GM19240 (cell line): ENCODE measurements around the gene EME2.

Experiments
- DNase-seq: peaks from one replicate; pipeline ENCODE4 v3.0.0; 2011; ENCODE audit warnings: low spot score; ENCODE audit not compliant: insufficient read length

Gene EME2

DNA sequence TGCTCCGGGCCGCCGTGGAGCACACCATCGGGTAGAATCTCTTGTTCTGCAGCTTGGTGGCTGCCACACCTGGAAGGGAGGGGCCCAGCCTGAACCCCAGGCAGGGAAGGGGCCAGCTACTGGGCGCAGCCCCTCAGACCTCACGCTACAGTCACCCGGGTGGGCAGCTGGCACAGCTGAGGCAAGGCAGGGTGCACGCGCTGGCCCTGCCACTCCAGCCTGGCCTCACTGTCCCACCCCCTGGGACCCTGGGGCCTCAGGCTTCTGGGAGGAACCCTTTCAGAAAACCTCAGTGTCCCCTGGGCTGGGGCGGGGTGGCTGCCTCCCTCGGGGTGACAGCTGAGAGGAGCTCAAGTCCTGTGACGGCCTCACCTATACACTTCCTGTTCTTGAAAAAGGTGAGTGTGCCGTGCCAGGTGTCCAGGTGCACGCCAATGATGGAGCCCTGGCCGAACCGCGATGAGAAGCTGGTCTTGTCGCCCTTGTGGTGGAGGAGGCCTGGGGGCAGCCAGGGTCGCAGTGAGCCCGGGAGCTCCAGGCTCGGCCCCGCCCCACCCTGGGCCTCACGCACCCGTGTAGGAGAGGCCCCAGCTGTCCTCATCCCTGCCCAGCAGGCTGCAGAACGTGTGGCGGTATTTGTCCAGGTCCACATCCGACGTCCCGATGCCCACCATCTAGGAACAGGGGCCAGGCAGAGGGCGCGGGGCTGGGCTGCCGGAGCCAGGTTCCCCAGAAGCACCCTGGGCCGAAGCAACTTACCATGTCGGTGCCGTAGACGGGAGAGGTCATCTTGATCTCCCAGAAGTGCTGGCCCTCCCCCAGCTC lies 5.0 kb downstream of the EME2 start:
- no peak for DNase-seq

DNA sequence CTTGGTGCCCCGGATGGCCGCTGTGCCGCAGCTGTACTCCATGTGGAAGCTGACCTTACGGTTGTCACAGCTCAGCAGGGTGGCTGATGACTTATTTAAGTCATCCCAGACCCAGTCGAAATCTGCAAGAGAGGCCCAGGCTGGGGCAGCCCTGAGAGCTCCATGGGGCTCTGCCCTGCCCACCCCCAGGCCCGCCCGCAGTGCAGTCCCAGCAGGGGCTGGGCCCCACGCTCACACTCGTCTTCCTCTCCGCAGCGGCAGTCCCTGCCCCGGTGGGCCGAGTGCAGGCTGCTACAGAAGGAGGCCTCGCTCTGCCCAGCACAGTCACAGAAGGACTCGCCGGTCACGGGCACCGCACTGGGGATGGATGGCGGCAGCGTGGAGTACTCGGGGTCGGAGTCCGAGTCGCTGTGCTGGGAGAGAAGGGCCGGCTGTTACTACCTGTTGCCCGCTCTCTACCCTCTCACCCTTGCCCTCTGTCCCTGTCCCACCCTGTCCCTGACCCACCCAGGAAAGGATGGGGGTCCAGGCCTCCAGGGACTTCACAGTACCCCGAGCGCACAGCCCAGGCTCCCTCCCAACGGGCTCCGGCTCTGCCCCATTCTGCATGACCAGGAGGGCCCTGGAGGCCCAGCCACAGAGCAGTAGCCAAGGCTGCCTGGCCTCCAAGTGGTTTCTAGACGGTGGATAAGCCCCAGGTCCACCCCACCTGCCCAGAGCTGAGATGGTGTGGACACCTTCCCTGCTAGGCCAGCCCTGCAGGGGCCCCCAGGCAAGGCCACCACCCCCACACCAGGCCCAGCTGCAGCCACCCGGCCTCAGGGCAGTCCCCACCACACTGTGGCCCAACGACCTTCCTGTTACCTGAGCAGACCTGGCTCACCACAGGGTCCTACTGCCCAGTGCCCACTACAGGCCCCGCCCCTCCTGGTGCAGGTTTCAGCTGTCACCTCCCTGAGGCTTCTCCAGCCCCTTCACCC lies 5.9 kb downstream of the EME2 start:
- no peak for DNase-seq

DNA sequence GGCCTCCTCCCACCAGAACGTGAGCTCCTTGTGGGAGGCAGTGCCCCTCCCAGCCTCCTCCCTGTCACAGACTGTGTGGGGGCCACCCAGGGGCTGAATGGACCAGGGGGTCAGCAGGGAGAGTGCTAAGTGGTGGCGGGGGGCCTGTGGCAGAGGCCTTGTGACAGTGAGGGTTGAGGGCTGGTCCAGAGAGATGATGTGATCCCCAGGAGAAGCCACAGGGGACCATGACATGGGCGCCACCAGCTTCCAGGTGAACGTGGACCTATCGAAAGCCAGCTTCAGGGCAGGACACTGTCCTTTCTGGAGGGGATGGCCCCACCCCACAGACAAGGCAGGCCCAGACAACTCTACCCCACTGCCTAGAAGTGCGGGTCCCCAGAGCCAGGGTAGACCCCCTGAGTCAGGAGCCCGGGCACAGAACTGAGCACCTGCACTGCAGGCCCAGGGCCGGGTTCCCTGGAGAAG lies 6.7 kb downstream of the EME2 start:
- DNase-seq = no peak

DNA sequence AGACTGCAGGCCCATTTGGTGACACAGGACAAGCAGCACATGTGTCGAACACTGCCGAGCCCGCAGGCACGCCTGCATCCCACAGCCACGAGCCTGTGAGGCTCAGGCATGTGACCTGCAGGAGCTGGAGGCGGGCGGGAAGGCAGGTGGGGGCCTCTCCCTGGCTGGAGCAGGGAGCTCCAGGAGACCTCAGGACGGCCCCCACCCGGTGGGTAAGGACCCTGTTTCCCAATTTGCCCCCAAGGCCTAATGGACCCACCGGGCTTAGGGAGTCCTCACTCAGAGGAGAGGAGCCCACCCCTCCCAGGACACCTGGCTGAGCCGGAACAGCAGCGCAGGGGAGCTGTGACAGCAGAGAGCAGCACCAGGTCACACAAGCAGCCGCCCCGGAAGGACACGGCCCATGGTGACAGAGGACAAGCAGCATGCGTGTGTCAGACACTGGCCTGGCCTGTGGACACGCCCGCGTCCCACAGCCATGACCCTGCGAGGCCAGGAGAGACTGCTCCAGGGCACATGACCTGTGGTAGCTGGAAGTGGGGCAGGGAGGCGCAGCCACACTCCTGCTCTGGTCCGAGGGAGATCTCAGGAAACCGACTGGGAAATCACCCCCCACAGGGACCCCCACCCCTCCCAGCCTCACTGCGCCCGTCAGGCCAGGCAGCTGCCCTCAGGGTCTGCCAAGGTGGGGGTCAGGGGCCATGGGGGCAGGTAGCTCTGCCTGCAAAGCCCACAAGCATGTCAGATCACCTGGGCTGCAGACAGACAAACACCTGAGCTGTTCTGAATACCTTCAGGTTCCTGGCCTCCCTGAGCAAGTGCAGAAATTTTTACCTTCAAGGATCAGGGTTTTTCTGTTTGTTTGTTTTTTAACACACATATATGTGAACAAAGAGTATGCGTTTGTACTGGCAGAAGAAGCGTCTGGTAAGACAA lies 7.4 kb downstream of the EME2 start:
- no peak for DNase-seq

DNA sequence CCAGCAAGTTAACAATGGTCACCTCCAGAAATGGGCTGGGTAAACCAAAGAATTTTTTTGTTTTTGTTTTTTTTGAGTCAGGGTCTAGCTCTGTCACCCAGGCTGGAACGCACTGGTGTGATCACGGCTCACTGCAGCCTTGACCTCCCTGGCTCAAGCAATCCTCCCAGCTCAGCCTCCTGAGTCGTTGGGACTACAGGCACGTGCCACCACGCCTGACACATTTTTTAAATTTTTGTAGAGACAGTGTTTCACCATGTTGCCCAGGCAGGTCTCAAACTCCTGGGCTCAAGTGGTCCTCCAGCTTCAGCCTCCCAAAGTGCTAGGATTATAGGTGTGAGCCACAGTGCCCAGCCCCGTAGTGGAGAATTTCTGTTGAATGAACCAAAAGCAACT lies 8.1 kb downstream of the EME2 start:
- no peak for DNase-seq

DNA sequence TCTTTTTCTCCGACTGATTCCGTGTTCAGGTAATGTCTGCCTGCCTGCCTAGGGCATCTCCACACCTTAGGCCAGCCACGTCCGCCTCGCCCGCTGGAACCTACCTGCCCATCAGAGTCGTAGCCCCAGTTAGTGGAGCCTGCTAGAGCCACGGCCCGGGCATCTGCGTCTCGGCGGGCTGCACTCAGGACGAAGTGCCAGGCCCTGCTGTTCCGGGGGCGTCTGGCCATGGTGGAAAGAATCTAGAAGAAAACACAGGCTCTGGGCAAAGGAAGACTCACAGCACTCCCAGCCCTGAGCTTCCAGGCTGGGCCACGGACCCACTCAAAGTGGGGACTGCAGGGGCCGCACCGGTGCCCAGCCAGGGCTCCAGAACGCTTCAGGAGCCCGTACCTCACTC lies 8.6 kb downstream of the EME2 start:
- DNase-seq = no peak

DNA sequence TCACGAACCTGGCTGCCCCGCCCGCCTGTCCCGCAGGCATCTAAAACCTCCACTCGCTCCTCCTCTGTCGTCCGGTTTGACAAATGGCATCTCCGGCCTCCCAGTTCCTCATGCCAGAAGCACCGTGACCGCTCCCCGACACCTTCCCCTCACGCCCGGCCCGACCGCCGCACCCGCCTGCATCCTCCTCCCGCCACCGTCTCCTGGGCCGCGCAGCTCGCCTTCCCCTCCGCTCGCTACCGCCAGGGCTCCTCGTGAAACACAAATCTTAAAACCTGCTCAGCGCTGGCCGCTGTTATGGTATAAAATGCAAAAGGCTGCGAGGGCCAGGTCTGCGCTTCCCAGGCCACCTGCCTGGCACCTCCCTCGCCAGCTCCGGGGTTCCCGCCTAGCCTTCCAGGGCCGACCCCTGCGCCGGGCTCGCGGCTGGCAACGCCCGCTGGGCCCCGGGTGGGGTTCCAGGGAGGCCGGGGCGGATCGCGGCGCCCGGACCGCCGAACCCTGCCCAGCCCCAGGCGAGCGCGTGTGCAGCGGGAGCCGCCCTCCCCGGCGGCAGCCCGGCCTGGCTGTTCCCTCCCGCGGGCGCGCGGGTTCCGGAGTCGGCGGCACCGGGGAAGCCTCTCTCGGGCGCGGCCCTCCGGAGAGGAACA lies 9.3 kb downstream of the EME2 start:
- DNase-seq = no peak

DNA sequence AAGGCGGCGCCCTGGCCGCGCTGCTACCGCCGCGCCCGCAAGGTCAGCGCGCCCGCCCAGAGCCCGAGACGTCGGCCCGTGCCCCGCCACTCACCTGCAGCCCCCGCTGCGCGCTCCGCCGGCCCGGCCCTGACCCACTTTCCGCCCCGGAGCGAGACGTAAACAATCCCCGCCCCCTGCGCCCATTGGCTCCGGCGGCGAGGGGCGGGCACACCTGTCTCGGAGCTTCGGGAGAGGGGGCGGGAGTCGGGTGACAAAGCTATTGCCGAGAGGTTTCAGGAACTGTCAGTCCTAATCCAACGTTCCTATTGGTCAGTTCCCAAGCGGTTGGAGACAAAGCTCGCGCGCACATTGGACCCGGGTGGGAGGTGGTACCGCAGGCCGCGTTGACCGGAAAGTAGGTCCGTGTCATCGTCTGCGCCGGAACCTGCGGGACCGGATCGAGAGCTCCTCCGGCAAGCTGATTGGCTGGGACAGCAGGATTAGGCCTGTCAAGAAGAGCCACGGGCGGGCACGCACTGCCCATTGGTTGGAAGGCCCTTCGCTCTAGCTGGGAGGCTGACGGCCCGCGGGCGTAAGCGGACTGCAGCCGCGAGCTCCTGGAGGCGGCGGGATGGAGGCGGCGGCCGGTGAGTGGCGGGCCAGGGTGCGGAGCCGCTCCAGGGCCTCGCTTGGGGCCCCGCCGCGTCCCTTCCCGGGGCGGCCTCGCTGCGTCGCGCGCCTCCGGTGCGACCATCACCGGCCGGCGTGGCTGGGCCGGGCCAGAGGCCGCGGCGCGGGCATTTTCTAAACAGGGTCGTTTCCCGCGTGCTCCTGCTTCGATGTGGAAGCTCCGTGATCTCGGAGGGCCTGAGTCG lies 10.0 kb downstream of the EME2 start, which contains the start of the genes NUBP2 and SPSB3:
NUBP2 (plus strand) TSS at position 553 of the 857 bp plus-strand sequence; CDS start at position 614, 61 bp downstream.
SPSB3 (minus strand) TSS at position 164 of the 857 bp plus-strand sequence. CDS start 1,088 bp downstream, outside the sequence.
- peak; percentile 99 for DNase-seq

DNA sequence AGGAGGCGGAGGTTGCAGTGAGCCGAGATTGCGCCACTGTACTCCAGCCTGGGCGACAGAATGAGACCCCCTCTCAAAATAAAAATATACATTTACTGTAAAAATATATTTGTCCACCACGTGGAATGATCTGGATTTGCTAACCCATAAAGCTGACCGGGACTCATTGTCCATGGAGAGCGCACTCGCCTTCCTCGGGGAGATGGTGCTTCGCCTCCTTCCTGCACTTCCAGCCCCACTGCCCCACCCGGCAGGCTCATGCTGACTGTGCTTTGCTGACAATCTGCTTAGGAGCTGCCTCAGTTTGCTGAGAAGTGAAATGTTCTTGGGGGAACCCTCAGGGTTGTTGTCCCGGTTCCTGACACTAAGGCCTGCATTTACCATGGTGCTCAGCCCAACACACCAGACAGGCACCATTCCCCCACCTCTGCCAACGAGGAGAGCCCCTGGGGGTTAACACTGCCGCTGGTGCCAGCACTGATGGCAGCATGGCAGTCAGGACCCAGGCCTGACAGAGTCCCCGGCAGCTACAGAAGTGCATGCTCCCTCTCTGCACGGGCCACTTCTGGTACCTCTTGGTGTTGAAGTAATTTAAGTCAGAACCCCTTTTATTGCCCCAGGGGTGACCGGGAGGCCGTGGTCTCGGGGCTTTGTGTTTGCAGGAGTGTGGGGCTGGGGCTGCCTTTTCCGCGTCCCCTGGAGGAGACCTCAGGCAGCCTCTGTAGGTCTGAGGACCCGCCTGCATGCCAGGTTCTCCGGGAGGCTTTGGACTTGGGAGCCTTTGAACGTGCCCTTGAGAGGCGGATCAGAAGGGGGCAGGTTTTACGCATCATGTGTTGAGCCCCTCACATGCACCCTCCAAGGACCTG lies 12.6 kb downstream of the EME2 start:
- no peak for DNase-seq

DNA sequence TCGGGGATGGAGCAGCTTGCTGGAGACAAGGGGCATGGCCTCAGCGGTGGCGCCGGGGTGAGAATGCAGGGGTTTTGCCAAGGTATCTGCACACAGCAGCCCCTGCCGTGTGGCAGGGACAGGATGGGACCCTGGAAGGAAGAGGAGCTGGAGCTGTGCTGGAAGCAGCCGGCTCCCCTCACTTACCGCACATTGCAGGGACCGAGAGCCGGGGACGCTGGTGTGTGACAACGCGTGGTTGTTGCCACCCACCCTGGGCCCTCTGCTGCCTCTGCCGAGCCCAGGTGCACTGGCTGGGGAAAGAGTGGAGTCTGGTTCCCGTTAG lies 13.2 kb downstream of the EME2 start:
- no peak for DNase-seq

DNA sequence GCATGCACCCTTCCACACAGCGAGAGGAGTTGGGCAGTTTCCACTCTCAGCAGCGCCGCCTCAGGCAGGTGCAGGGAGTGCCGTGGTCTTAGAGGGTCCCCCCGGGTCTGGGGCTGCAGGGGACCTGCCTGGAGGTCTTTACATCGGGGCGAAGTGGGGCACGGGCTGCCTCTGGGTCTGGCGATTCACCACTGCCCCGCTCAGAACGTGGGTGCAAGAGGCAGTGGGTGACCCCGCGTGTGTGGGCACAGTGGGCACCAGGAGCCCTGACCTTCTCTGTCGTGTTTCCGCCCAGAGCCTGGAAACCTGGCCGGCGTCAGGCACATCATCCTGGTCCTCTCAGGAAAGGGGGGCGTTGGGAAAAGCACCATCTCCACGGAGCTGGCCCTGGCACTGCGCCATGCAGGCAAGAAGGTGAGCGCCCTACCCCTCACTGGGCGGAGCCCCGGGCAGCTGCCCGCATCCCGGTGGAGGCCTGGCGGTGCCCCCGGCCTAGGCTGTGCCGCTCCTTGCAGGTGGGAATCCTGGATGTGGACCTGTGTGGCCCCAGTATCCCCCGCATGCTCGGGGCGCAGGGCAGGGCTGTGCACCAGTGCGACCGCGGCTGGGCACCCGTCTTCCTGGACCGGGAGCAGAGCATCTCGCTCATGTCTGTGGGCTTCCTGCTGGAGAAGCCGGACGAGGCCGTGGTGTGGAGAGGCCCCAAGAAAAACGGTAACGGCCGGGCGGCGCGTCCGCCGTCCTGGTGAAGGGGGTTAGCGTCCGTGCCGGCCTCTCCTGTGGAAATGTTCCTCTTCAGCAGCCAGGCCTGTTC lies 13.8 kb downstream of the EME2 start:
- no peak for DNase-seq

DNA sequence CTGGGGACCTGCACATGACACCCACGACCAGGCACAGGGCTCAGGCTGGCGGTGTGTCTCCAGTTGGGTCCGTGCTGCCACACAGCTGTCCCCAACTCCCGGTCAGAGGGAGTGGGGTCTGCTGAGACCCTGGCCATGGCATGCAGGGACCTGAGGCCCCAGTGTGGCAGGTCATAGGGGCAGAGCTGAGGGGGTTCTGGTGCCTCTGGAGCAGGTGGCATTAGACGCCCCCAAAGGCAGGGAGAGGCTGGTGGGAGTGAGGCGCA lies 14.4 kb downstream of the EME2 start:
- no peak for DNase-seq

DNA sequence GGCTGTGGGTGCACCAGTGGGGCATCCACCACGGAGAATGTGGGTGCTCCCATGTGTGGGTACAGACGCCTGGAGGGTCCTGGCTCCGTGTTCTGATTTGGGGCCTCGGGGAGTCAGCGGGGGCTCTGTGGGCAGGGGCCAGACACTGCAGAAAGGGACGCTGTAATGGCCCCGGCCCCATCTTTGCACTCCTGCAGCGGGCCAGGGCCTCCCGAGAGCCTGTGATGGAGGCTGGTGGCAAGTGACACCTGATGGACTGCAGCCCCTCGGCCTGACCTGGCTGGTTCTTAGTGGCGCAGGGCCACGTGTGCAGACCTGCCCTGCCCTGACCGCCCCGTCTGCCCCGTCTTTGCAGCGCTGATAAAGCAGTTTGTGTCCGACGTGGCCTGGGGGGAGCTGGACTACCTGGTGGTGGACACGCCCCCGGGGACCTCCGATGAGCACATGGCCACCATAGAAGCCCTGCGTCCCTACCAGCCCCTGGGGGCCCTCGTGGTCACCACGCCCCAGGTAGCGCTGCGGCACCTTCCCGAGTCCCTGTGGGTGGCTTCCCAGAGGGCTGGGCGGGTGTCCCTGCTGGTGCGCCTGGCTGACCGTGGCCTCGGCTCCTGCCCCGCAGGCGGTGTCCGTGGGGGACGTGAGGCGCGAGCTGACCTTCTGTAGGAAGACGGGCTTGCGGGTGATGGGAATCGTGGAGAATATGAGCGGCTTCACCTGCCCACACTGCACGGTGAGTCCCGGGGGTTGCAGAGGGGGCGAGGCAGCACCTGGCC lies 14.9 kb downstream of the EME2 start:
- DNase-seq = no peak

DNA sequence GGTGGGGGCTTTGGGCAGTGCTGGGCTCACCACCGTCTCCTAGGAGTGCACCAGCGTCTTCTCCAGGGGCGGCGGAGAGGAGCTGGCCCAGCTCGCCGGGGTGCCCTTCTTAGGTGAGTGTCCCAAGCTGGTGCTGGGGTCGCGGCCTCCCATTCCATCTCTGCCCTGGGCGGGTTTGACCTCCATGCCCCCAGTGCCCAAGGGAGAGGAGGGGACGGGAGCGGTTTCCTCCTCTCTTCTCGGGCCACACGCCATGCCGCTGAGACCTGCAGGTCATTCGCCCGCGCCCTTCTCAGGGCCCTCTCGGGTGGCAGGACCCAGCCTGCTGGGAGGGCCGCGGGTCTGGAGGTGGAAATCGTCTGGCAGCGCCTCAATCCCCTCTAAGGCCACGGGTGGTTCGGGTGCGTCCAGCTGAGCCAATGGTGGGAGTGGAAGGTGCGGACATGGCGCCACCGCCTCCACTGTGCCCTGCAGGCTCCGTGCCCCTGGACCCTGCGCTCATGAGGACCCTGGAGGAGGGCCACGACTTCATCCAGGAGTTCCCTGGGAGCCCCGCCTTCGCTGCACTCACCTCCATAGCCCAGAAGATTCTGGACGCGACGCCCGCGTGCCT lies 15.6 kb downstream of the EME2 start:
- no peak for DNase-seq

DNA sequence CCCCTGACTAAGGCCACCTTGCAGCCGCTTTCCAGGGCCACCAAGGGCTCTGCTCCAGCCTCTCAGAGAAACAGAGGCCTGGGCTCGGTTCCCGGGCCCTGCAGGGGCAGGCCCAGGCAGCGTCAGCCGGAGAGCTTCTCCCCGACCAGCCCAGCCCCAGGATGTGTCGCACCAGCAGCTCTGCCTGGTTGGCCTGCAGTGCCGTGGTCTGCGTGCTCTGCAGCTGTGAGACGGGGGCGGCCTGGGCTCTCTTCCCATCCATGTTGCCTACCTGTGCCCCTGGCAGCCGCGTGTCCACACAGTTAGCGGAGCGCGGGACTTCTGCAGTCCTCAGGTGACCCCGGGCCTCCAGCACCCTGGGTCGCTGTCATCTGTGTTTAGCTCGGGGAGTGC lies 16.1 kb downstream of the EME2 start:
- DNase-seq = no peak

DNA sequence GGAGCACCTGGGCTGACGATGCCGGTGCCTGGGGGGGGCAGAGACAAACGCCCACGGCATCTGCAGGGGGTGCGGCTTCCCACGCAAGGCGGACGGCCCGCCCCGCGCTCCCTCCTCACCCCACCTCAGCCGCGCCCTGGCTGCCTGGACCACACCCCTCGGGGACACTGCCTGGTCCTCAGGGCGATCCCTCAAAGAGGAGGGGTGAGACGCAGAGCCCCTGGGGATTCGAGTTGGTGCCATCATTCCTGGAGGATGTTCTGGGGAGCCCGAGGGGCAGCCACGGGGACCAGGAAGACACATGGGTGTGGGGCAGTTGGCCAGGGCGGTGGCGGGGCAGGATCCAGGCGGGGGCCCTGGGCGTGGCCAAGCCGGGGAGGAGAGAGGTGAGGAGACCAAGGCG lies 17.0 kb downstream of the EME2 start:
- no peak for DNase-seq

DNA sequence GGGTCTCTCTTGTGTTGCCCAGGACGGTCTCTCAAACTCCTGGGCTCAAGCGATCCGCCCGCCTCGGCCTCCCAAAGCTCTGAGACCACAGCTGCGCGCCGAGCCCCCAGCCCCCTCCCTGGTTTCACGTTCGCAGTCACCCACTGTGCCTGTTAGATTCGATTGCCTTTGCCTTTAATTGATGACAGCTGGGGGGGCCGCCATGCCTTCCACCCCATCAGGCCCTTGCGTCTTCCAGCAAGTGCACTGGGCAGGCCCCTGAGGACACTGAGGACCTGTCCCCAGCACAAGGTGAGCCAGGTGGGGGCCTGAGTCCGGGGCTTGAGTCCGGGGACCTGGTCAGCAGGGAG lies 17.6 kb downstream of the EME2 start:
- DNase-seq = no peak
